ENCODE results near the gene DUSP5.

- TF ChIP-seq REST (IDR thresholded peaks at IDR 0.05; ENCODE audit: insufficient read depth in 1 of 2, low read depth in 2 of 2, low read length in 1 of 2) (no peak), TCF7L2 (IDR thresholded peaks at IDR 0.05; ENCODE audit: low read depth, low read length) (no peak)
- TF ChIP-seq, protein P1, sequence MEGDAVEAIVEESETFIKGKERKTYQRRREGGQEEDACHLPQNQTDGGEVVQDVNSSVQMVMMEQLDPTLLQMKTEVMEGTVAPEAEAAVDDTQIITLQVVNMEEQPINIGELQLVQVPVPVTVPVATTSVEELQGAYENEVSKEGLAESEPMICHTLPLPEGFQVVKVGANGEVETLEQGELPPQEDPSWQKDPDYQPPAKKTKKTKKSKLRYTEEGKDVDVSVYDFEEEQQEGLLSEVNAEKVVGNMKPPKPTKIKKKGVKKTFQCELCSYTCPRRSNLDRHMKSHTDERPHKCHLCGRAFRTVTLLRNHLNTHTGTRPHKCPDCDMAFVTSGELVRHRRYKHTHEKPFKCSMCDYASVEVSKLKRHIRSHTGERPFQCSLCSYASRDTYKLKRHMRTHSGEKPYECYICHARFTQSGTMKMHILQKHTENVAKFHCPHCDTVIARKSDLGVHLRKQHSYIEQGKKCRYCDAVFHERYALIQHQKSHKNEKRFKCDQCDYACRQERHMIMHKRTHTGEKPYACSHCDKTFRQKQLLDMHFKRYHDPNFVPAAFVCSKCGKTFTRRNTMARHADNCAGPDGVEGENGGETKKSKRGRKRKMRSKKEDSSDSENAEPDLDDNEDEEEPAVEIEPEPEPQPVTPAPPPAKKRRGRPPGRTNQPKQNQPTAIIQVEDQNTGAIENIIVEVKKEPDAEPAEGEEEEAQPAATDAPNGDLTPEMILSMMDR (IDR thresholded peaks at IDR 0.05), result no peak
These were observed 14.9 kb downstream of the DUSP5 start for GRCh38 chr10:110512461-110513187.
